OCI-LY1 (cell line): ENCODE results near the gene ASTL.

Source experiments
- H2AFZ ChIP-seq: fragments of 200-600 bp; sonication (generic), shearing (Covaris generic); 2 replicates; pipeline ENCODE4 v1.6.0; 2014; ENCODE audit warnings: antibody characterized with exemption, mild to moderate bottlenecking, low read length
- H3F3A ChIP-seq: fragments of 200-600 bp; sonication (generic), shearing (Covaris generic); 2 replicates; pipeline ENCODE4 v1.6.0; 2014; ENCODE audit warnings: mild to moderate bottlenecking, antibody characterized with exemption, low read length, moderate library complexity; ENCODE audit not compliant: insufficient read depth
- H3K27ac ChIP-seq: fragments of 200-600 bp; sonication (generic); 2 replicates; pipeline ENCODE4 v1.5.1; 2014; ENCODE audit warnings: low read length, mixed run types, mild to moderate bottlenecking, low read depth; ENCODE audit not compliant: poor library complexity, severe bottlenecking
- H3K27me3 ChIP-seq: fragments of 200-600 bp; sonication (generic); 2 replicates; pipeline ENCODE4 v1.6.0; 2014; ENCODE audit warnings: antibody characterized with exemption, mild to moderate bottlenecking, low read length, moderate library complexity; ENCODE audit not compliant: insufficient read depth
- H3K36me3 ChIP-seq: fragments of 200-600 bp; sonication (generic); 2 replicates; pipeline ENCODE4 v1.6.1; 2014; ENCODE audit warnings: mild to moderate bottlenecking, antibody characterized with exemption, low read length, moderate library complexity, mixed read lengths; ENCODE audit not compliant: insufficient read depth
- H3K4me1 ChIP-seq: fragments of 200-600 bp; sonication (generic); 2 replicates; pipeline ENCODE4 v1.5.1; 2014; ENCODE audit warnings: mild to moderate bottlenecking, low read length, moderate library complexity; ENCODE audit not compliant: insufficient read depth, severe bottlenecking
- H3K4me2 ChIP-seq: fragments of 200-600 bp; sonication (generic), shearing (Covaris generic); 2 replicates; pipeline ENCODE4 v1.6.1; 2014; ENCODE audit warnings: low read length
- H3K4me3 ChIP-seq: fragments of 200-600 bp; sonication (generic); 2 replicates; pipeline ENCODE4 v1.5.1; 2014; ENCODE audit warnings: low read length, low read depth, mild to moderate bottlenecking, mixed read lengths; ENCODE audit not compliant: poor library complexity, severe bottlenecking
- H3K79me2 ChIP-seq: fragments of 200-600 bp; shearing (Covaris generic); 2 replicates; pipeline ENCODE4 v1.6.1; 2016; ENCODE audit warnings: mixed run types, low read length, mixed read lengths; ENCODE audit not compliant: insufficient read depth
- H3K9ac ChIP-seq: fragments of 200-600 bp; sonication (generic), shearing (Covaris generic); 2 replicates; pipeline ENCODE4 v1.6.1; 2014; ENCODE audit warnings: mild to moderate bottlenecking, low read length, mixed read lengths
- H3K9me2 ChIP-seq: fragments of 200-600 bp; sonication (generic), shearing (Covaris generic); 2 replicates; pipeline ENCODE4 v1.6.1; 2014; ENCODE audit warnings: low read depth, mild to moderate bottlenecking, low read length, mixed read lengths
- H3K9me3 ChIP-seq: fragments of 200-600 bp; shearing (Covaris generic); 2 replicates; pipeline ENCODE4 v1.6.1; 2014; ENCODE audit warnings: low read length, mixed read lengths
- H4K20me1 ChIP-seq: fragments of 200-600 bp; sonication (generic), shearing (Covaris generic); 2 replicates; pipeline ENCODE4 v1.6.0; 2016; ENCODE audit warnings: mild to moderate bottlenecking, low read length; ENCODE audit not compliant: insufficient read depth
- EZH2 ChIP-seq: fragments of 200-600 bp; sonication (generic), shearing (Covaris generic); IDR thresholded peaks from 2 replicates; pipeline ENCODE4 v1.8.0; 2017; ENCODE audit warnings: borderline replicate concordance, mixed run types, mild to moderate bottlenecking, antibody characterized with exemption, low read length, moderate library complexity, mixed read lengths
- TF ChIP-seq, protein P1 (sequence below): fragments of 200-600 bp; sonication (generic), shearing (Covaris generic); IDR thresholded peaks from 2 replicates; pipeline ENCODE4 v1.5.1; 2017; ENCODE audit warnings: mild to moderate bottlenecking, antibody characterized with exemption, low read length, moderate library complexity, mixed read lengths

Gene ASTL

DNA sequence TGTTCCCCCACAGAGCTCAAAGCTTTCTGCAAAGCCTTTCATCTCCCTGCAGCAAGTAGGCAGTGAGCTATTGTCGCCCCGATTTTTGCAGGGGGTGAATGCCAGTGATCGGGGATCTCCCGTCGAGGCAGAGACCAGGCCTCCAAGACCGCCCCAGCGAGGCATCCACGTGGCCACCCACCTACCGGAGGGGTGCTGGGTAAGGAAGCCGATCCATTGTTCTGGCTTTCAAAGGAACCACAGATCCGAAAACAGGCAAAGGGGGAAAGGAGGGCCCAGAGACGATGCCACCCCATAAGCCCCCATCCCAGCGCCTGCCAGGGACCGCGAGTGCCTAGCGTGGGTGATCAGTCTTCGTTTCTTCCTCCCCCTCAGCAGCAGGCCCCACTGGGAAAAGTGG, 24.4 kb downstream of the ASTL start:
- H3K27ac ChIP-seq, result no peak overlapping the region
- H3K79me2 ChIP-seq, result no peaks in the 10 kb centered on the region
- H3K4me1 ChIP-seq, result peaks cover 8% of the 10 kb centered on the region
- H3K9me3 ChIP-seq, result no peaks in the 10 kb centered on the region
- H3K9me2 ChIP-seq, result no peaks in the 10 kb centered on the region
- no peak for TF ChIP-seq EZH2
- TF ChIP-seq, protein P1, sequence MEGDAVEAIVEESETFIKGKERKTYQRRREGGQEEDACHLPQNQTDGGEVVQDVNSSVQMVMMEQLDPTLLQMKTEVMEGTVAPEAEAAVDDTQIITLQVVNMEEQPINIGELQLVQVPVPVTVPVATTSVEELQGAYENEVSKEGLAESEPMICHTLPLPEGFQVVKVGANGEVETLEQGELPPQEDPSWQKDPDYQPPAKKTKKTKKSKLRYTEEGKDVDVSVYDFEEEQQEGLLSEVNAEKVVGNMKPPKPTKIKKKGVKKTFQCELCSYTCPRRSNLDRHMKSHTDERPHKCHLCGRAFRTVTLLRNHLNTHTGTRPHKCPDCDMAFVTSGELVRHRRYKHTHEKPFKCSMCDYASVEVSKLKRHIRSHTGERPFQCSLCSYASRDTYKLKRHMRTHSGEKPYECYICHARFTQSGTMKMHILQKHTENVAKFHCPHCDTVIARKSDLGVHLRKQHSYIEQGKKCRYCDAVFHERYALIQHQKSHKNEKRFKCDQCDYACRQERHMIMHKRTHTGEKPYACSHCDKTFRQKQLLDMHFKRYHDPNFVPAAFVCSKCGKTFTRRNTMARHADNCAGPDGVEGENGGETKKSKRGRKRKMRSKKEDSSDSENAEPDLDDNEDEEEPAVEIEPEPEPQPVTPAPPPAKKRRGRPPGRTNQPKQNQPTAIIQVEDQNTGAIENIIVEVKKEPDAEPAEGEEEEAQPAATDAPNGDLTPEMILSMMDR, result no peak
- H3K4me3 ChIP-seq, result no peak overlapping the region
- no peak overlapping the region for H3K9ac ChIP-seq
- H3K4me2 ChIP-seq, result no peak overlapping the region
- no peak overlapping the region for H2AFZ ChIP-seq
- no peaks in the 10 kb centered on the region for H3F3A ChIP-seq
- peaks cover 5% of the 10 kb centered on the region; the same call in 1 of the 2 replicates for H3K27me3 ChIP-seq
- no peaks in the 10 kb centered on the region for H3K36me3 ChIP-seq
- no peaks in the 10 kb centered on the region for H4K20me1 ChIP-seq

DNA sequence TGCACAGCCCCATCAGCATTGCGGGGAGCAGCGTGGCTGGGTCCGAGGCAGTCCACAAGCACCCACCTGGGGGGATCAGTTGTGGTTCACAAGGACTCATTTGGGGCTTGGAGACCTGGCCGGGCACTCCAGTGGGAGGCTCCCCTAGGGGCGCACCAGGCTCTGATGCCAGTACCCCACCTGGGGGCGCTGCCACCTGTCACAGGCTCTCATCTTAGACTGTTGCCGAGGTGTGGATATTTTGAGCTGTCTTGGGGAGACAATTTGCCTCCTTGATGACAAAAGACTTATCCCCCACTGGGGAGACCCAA, 25.0 kb downstream of the ASTL start:
- Histone ChIP-seq H3K79me2 (no peaks in the 10 kb centered on the region), H3K4me1 (peaks cover 8% of the 10 kb centered on the region), H3K4me2 (no peak overlapping the region)

DNA sequence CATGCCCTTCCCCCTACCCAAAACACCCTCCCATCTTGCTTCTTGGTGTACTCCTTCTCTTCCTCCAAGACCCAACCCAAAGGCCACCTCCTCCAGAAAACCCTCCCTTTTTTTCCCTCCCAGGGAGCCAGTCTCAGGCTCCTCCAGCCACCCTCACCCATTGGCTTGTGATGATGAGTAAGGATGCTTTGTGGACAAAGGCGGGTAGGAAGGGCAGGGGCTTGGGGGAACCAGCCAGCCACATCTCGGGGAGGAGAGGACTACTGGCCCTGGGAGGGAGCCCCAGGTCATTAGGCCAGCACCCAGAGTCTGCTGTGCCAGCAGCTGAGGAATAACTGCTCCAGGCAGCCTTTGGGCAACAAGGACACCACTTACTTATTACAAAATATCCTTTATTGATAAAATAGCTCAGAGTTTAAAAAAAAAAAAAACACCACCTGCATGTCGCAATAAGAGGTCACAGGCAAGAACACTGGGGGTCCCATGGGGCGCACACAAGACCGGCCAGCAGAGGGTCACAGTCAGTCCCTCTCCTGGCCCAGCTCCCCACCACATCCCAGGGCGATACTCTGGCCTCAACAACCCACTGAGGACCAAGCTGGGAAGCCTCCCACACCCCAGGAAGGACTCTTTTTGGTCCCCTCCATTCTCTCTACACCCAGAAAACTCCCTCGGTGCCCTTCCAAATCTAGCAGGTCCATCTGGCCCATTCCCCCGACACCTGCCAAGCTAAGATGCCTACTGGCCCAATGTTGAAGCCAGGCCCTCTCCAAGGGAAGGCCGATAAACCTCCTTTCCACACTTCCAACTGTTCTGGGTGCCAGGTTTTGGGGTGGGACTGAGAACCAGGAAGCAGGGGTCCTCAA, 25.6 kb downstream of the ASTL start:
- no peaks in the 10 kb centered on the region for H3F3A ChIP-seq
- H3K27ac ChIP-seq, result no peak overlapping the region
- H3K9ac ChIP-seq, result no peak overlapping the region
- H3K4me2 ChIP-seq, result no peak overlapping the region
- H4K20me1 ChIP-seq, result no peaks in the 10 kb centered on the region
- H3K4me3 ChIP-seq, result no peak overlapping the region
- peaks cover 7% of the 10 kb centered on the region for H3K4me1 ChIP-seq
- H3K9me2 ChIP-seq, result no peaks in the 10 kb centered on the region
- no peak overlapping the region for H2AFZ ChIP-seq
- no peaks in the 10 kb centered on the region for H3K27me3 ChIP-seq
- H3K79me2 ChIP-seq, result no peaks in the 10 kb centered on the region
- H3K9me3 ChIP-seq, result no peaks in the 10 kb centered on the region
- H3K36me3 ChIP-seq, result no peaks in the 10 kb centered on the region
- no peak for TF ChIP-seq EZH2
- TF ChIP-seq, protein P1, result no peak

More for the DNA sequence above, 25.0 kb downstream of the ASTL start:
- Histone ChIP-seq H3F3A (no peaks in the 10 kb centered on the region), H3K9ac (no peak overlapping the region), H2AFZ (no peak overlapping the region), H3K4me3 (no peak overlapping the region), H3K27ac (no peak overlapping the region), H3K9me2 (no peaks in the 10 kb centered on the region), H4K20me1 (no peaks in the 10 kb centered on the region), H3K27me3 (peaks cover 3% of the 10 kb centered on the region; the same call in 1 of the 2 replicates), H3K9me3 (no peaks in the 10 kb centered on the region), H3K36me3 (no peaks in the 10 kb centered on the region)
- TF ChIP-seq, protein P1, result peak; percentile 63
- TF ChIP-seq EZH2, result no peak
